Loucy (cell line): ENCODE data around the gene SPDYC.

Source experiments
- H2AFZ ChIP-seq: fragments of 200-600 bp; sonication (generic); 2 replicates; pipeline ENCODE4 v1.6.0; 2016; ENCODE audit warnings: antibody characterized with exemption, mild to moderate bottlenecking, low read length, moderate library complexity
- H3F3A ChIP-seq: fragments of 200-600 bp; 2 replicates; pipeline ENCODE4 v1.6.0; 2016; ENCODE audit warnings: antibody characterized with exemption, low read depth, mild to moderate bottlenecking
- H3K27me3 ChIP-seq: fragments of 200-600 bp; sonication (generic); 2 replicates; pipeline ENCODE4 v1.6.1; 2014; ENCODE audit warnings: low read length, mild to moderate bottlenecking; ENCODE audit not compliant: insufficient read depth, poor library complexity, severe bottlenecking
- H3K36me3 ChIP-seq: fragments of 200-600 bp; sonication (generic); 2 replicates; pipeline ENCODE4 v1.6.1; 2016; ENCODE audit warnings: low read length; ENCODE audit not compliant: insufficient read depth
- H3K4me1 ChIP-seq: fragments of 200-600 bp; sonication (generic); 2 replicates; pipeline ENCODE4 v1.5.1; 2014; ENCODE audit warnings: low read length, mild to moderate bottlenecking; ENCODE audit not compliant: insufficient read depth, poor library complexity, severe bottlenecking
- H3K4me2 ChIP-seq: fragments of 200-600 bp; sonication (generic); 2 replicates; pipeline ENCODE4 v1.6.0; 2014; ENCODE audit warnings: antibody characterized with exemption, low read length, low read depth, mild to moderate bottlenecking; ENCODE audit not compliant: poor library complexity, severe bottlenecking
- H3K4me3 ChIP-seq: fragments of 200-600 bp; sonication (generic); 2 replicates; pipeline ENCODE4 v1.5.1; 2014; ENCODE audit warnings: low read length, mild to moderate bottlenecking, mixed read lengths; ENCODE audit not compliant: poor library complexity, severe bottlenecking
- H3K79me2 ChIP-seq: fragments of 200-600 bp; sonication (generic); 2 replicates; pipeline ENCODE4 v1.6.1; 2014; ENCODE audit warnings: low read length; ENCODE audit not compliant: insufficient read depth
- H3K9ac ChIP-seq: fragments of 200-600 bp; sonication (generic); 2 replicates; pipeline ENCODE4 v1.6.0; 2014; ENCODE audit warnings: mild to moderate bottlenecking, low read depth, low read length, moderate library complexity; ENCODE audit not compliant: poor library complexity, severe bottlenecking
- H3K9me2 ChIP-seq: fragments of 200-600 bp; sonication (generic); replicated peaks from 2 replicates; pipeline ENCODE4 v1.6.1; 2016; ENCODE audit warnings: low read depth, low read length, mixed read lengths
- H3K9me3 ChIP-seq: fragments of 200-600 bp; sonication (generic); 2 replicates; pipeline ENCODE4 v1.6.1; 2014; ENCODE audit warnings: mild to moderate bottlenecking, antibody characterized with exemption, low read length, low read depth; ENCODE audit not compliant: insufficient read depth
- H4K20me1 ChIP-seq: fragments of 200-600 bp; sonication (generic); 2 replicates; pipeline ENCODE4 v1.6.0; 2014; ENCODE audit warnings: antibody characterized with exemption, low read length, mild to moderate bottlenecking; ENCODE audit not compliant: insufficient read depth, poor library complexity, severe bottlenecking
- EZH2phosphoT487 ChIP-seq: fragments of 200-600 bp; IDR thresholded peaks from 2 replicates; pipeline ENCODE4 v1.6.1; 2018; ENCODE audit warnings: antibody characterized with exemption, mild to moderate bottlenecking, moderate library complexity, borderline replicate concordance
- TF ChIP-seq, protein P1 (sequence below): fragments of 200-600 bp; sonication (generic); conservative IDR thresholded peaks from 2 replicates; pipeline ENCODE4 v1.5.1; 2014; ENCODE audit warnings: mild to moderate bottlenecking, antibody characterized with exemption, low read length

SPDYC gene

GRCh38 chr11:65150509-65151299 is 19.3 kb upstream of the SPDYC start:
- H3K4me2 ChIP-seq = no peak overlapping the region
- no peak overlapping the region for H2AFZ ChIP-seq

DNA sequence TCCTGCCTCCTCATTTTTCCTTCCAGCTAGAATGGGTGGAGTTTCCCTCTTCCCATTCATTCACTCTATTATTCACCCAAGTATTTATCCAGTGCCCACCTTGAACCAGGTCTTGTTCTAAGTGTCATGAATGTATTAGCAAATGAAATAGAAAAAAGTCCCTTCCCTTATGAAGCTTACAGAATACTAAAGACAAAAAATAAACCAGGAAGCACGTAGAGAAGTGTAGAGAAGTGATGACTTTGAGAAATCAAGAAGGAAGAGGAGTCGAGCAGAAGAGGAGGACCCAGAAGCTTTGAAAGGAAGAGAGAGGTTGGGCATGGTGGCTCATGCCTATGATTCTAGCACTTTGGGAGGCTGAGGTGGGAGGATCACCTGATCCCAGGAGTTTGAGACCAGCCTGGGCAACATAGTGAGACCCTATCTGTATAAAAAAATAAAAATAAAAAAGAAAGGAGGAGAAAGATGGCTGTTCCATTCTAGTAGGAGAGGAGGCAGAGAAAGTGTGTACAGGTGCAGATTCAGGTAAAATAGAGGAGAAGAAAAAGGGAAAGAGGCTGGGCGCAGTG is 18.6 kb upstream of the SPDYC start:
- TF ChIP-seq, protein P1, sequence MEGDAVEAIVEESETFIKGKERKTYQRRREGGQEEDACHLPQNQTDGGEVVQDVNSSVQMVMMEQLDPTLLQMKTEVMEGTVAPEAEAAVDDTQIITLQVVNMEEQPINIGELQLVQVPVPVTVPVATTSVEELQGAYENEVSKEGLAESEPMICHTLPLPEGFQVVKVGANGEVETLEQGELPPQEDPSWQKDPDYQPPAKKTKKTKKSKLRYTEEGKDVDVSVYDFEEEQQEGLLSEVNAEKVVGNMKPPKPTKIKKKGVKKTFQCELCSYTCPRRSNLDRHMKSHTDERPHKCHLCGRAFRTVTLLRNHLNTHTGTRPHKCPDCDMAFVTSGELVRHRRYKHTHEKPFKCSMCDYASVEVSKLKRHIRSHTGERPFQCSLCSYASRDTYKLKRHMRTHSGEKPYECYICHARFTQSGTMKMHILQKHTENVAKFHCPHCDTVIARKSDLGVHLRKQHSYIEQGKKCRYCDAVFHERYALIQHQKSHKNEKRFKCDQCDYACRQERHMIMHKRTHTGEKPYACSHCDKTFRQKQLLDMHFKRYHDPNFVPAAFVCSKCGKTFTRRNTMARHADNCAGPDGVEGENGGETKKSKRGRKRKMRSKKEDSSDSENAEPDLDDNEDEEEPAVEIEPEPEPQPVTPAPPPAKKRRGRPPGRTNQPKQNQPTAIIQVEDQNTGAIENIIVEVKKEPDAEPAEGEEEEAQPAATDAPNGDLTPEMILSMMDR = no peak
- no peak for TF ChIP-seq EZH2phosphoT487
- Histone ChIP-seq H3K9me2 (no peaks in the 10 kb centered on the region), H3K4me2 (no peak overlapping the region), H3K9ac (no peak overlapping the region), H3K9me3 (no peaks in the 10 kb centered on the region), H3K4me3 (no peak overlapping the region), H3K79me2 (no peaks in the 10 kb centered on the region), H3K36me3 (no peaks in the 10 kb centered on the region), H3F3A (no peaks in the 10 kb centered on the region), H4K20me1 (no peaks in the 10 kb centered on the region), H3K4me1 (no peaks in the 10 kb centered on the region), H3K27me3 (no peaks in the 10 kb centered on the region), H2AFZ (0 out of 2 replicates have a peak overlapping the region, but pooled peaks have one; percentile 68)

More at GRCh38 chr11:65150509-65151299, 19.3 kb upstream of the SPDYC start:
- Histone ChIP-seq H3K9me3 (no peaks in the 10 kb centered on the region), H3K9ac (no peak overlapping the region), H3K4me3 (no peak overlapping the region), H3K27me3 (no peaks in the 10 kb centered on the region), H3F3A (no peaks in the 10 kb centered on the region), H3K9me2 (no peaks in the 10 kb centered on the region), H4K20me1 (no peaks in the 10 kb centered on the region), H3K79me2 (no peaks in the 10 kb centered on the region), H3K4me1 (no peaks in the 10 kb centered on the region), H3K36me3 (no peaks in the 10 kb centered on the region)
- TF ChIP-seq EZH2phosphoT487 = no peak
- TF ChIP-seq, protein P1 = no peak

DNA sequence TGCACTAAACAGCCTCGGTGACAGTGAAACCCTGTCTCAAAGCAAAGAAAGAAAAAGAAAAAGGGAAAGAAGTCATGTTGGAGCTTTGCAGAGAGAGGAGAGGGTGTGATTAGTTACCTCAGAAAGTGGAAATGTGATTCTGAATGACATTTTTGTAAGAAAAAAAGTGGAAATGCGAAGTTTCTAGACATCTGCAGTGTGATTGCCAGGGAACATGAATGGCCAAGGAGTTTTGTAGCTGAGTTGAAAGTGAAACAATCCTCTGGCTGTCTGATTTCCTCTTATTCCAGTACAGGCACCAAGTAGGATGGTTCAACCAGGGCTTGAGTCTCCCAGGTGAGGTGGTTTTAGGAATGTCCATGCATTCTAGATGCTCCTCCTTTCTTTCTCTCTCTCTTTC is 17.9 kb upstream of the SPDYC start:
- Histone ChIP-seq H3K4me3 (no peak overlapping the region), H2AFZ (peak overlapping the region; percentile 6; the same call in 1 of the 2 replicates), H3K4me1 (no peaks in the 10 kb centered on the region), H3K9ac (no peak overlapping the region), H3K27me3 (no peaks in the 10 kb centered on the region), H3K9me3 (no peaks in the 10 kb centered on the region), H3F3A (no peaks in the 10 kb centered on the region), H4K20me1 (no peaks in the 10 kb centered on the region), H3K9me2 (no peaks in the 10 kb centered on the region), H3K4me2 (no peak overlapping the region), H3K36me3 (no peaks in the 10 kb centered on the region), H3K79me2 (no peaks in the 10 kb centered on the region)
- TF ChIP-seq EZH2phosphoT487 = no peak
- TF ChIP-seq, protein P1 = no peak
